Cerebellar cortex (tissue), 1 donor: ENCODE measurements around the gene NECAB2.
A peak's percentile ranks its signal among the peaks of the same experiment; 100 is the strongest.

Experiments
- DNase-seq: peaks from one replicate; pipeline ENCODE4 v3.0.0-alpha.2; 2015; ENCODE audit warnings: low spot score

Gene NECAB2

GRCh38 chr16:83952940-83953795, 14.9 kb upstream of the NECAB2 start, which contains the start of gene OSGIN1:
OSGIN1 (plus strand) TSS chr16:83953240; CDS start chr16:83957672, 4,432 bp downstream.
- DNase-seq: peak; percentile 60

GRCh38 chr16:83953796-83954576, 14.1 kb upstream of the NECAB2 start:
- peak; percentile 53 for DNase-seq

GRCh38 chr16:83954577-83955016, 13.4 kb upstream of the NECAB2 start:
- DNase-seq: no peak

- DNase-seq: no peak
Observed at GRCh38 chr16:83955218-83956130, 12.6 kb upstream of the NECAB2 start.

- DNase-seq: peak; percentile 85
Observed at GRCh38 chr16:83956336-83957289, 11.4 kb upstream of the NECAB2 start.

- DNase-seq: no peak
Observed at GRCh38 chr16:83957296-83957855, 10.7 kb upstream of the NECAB2 start.

GRCh38 chr16:83958137-83958845, 9.8 kb upstream of the NECAB2 start:
- no peak for DNase-seq

GRCh38 chr16:83958846-83959565, 9.0 kb upstream of the NECAB2 start:
- no peak for DNase-seq

GRCh38 chr16:83959656-83960434, 8.2 kb upstream of the NECAB2 start:
- DNase-seq: no peak

GRCh38 chr16:83960521-83961249, 7.4 kb upstream of the NECAB2 start:
- no peak for DNase-seq

- no peak for DNase-seq
Observed at GRCh38 chr16:83961591-83961990, 6.5 kb upstream of the NECAB2 start.

GRCh38 chr16:83963277-83964119, 4.5 kb upstream of the NECAB2 start:
- no peak for DNase-seq

GRCh38 chr16:83964684-83965443, 3.2 kb upstream of the NECAB2 start:
- no peak for DNase-seq

- DNase-seq: no peak
Observed at GRCh38 chr16:83965444-83966152, 2.4 kb upstream of the NECAB2 start.

- DNase-seq: no peak
Observed at GRCh38 chr16:83966153-83966696, 1.8 kb upstream of the NECAB2 start.
